Measurements from ENCODE around the gene ITIH4.
"Not testable (repeated sequence)": the region's sequence is repeated elsewhere in the genome, so short reads cannot be mapped to it uniquely, and the experiment has no call there.

The ITIH4 gene

GRCh38 chr3:52781741-52782140 lies 48.7 kb downstream of the ITIH4 start:
- DNase-seq = no peak

- DNase-seq = no peak
These were observed 50.5 kb downstream of the ITIH4 start for GRCh38 chr3:52779837-52780585.

GRCh38 chr3:52779011-52779836 lies 51.2 kb downstream of the ITIH4 start:
- DNase-seq = no peak

- DNase-seq = no peak
These were observed 52.3 kb downstream of the ITIH4 start for GRCh38 chr3:52777959-52778805.

GRCh38 chr3:52777127-52777958 lies 53.1 kb downstream of the ITIH4 start, which contains the start of gene ITIH1:
Gene ITIH1 (plus strand): TSS chr3:52777599. CDS start chr3:52777616, 17 bp downstream.
- no peak for DNase-seq

- DNase-seq = not testable (repeated sequence)
These were observed 54.0 kb downstream of the ITIH4 start for GRCh38 chr3:52776486-52776885.

- DNase-seq = no peak
These were observed 54.6 kb downstream of the ITIH4 start for GRCh38 chr3:52775877-52776276.

- DNase-seq = no peak
These were observed 55.3 kb downstream of the ITIH4 start for GRCh38 chr3:52774901-52775864.

- DNase-seq = no peak
These were observed 56.3 kb downstream of the ITIH4 start for GRCh38 chr3:52774066-52774713.

GRCh38 chr3:52773361-52774065 lies 57.0 kb downstream of the ITIH4 start:
- DNase-seq = no peak

- no peak for DNase-seq
These were observed 58.8 kb downstream of the ITIH4 start for GRCh38 chr3:52771702-52772101.

- no peak for DNase-seq
These were observed 59.2 kb downstream of the ITIH4 start for GRCh38 chr3:52771334-52771681.

- DNase-seq = peak; percentile 97
These were observed 59.8 kb downstream of the ITIH4 start, which contains the start of gene NEK4 for GRCh38 chr3:52770496-52771333. Gene NEK4 (minus strand): TSS chr3:52770940. CDS start chr3:52770746, 194 bp downstream.

- DNase-seq = peak; percentile 56
These were observed 60.6 kb downstream of the ITIH4 start for GRCh38 chr3:52769786-52770455.

- no peak for DNase-seq
These were observed 67.0 kb downstream of the ITIH4 start for GRCh38 chr3:52763466-52763865.
